ENCODE data around the gene ZNF185. TPM values are rescaled to one million over a fixed set of nuclear protein-coding genes. Genes with fewer than 3 reads are reported as not detected.

The ZNF185 gene
- total and polyA plus RNA-seq, 10 of the 15 experiments (the other 5 are each of a cell fraction or from before 2014, with no cell fraction given): 0.23 to 1.3 (median 0.55) TPM

DNA sequence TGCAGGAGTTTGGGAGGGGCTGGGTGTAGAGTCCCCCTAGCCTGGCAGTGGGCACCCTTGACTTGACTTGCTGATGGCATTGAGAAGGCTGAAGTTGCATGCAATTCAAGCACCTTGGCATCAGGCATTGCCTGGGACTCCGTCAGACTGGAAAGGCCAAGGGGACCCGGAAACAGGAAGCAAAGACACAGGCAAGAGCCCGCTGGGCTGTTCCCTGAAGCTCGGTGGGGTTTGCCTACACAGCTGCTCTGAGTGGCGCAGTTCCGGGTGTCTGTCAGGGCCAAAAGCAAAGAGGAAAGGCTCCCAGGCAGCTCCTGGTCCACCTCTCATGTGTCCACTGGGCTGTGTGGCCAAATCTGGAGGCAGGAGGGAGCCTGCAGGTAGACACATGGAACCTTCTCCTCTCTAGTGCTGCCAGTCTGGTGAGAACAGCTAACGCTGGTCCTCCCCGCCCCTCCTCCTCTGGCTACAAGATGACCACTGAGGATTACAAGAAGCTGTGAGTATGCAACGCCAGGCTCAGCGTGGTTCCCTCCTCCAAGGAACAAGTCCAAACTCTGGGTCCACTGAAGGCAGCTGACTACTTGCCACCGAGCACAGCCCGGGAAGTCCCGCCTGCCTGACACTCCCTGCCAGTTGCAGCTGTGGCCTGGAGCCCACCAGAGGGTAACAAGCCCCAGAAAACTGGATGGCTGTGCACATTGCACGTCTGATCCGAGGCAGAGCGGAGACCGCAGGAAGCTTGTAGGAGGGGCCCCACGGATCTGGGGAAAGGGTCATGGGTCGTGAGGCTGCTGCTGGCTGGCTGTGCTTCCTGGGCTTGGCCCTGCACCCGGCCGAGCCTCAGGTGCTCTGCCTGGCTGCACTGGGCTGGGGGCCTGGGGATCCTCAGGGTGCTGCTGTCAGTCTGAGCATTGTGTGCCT lies 20.1 kb downstream of the ZNF185 start:
- 35% methylated on average over 19 of the region's 21 CpGs for WGBS (ENCODE audit: insufficient coverage, insufficient replicate concordance, low lambda C conversion rate, missing lambda C conversion rate)
- FAIRE-seq (no peak), DNase-seq (ENCODE audit: low read depth, low spot score) (no peak), ATAC-seq (no peak)
- ChIA-PET RAD21 (ENCODE audit: unreplicated experiment) (no interaction called here), CTCF (interaction anchor here (1.1 kb wide), 1 partner anchor 23 kb away, joined by 3 read pairs; no protein-coding TSS in a partner anchor), SMC1A (ENCODE audit: uncharacterized antibody, unreplicated experiment) (interaction anchor here (0.8 kb wide), 1 partner anchor 8 kb away, joined by 3 read pairs; no protein-coding TSS in a partner anchor), POLR2A (no interaction called here)
- intact Hi-C loops (cut with micrococcal nuclease; ENCODE audit: unreplicated experiment) (no loop called here), in situ Hi-C loops (cut with MboI) (no loop called here)
- Histone ChIP-seq H3K4me3 (no peak overlapping the region), H3K36me3 (ENCODE audit: control insufficient read depth in 2 of 2, insufficient read depth in 2 of 2, low read length in 1 of 2) (no peaks in the 10 kb centered on the region), H2AFZ (ENCODE audit: control insufficient read depth, low read depth, low read length) (no peak overlapping the region), H3K9ac (ENCODE audit: control insufficient read depth, insufficient read depth, low read length) (no peak overlapping the region), H3K9me3 (replicated peaks; ENCODE audit: control insufficient read depth, insufficient read depth, low read length) (no peaks in the 10 kb centered on the region), H3K27me3 (replicated peaks in 1 of 2; ENCODE audit: control insufficient read depth in 2 of 2, insufficient read depth in 2 of 2, low read length in 1 of 2) (no peaks in the 10 kb centered on the region), H3K27ac (ENCODE audit: control insufficient read depth, insufficient read depth) (no peak overlapping the region), H3K4me2 (ENCODE audit: control insufficient read depth, insufficient read depth) (no peak overlapping the region), H3K79me2 (ENCODE audit: control insufficient read depth, insufficient read depth, low read length) (no peaks in the 10 kb centered on the region), H3K4me1 (ENCODE audit: control insufficient read depth, insufficient read depth, low read length) (no peaks in the 10 kb centered on the region), H4K20me1 (ENCODE audit: control insufficient read depth, insufficient read depth) (no peaks in the 10 kb centered on the region; the same call in 1 of the 2 replicates)
- no TSS peak for BruUV-seq (replicated peaks)
- TF ChIP-seq PRDM15 (CRISPR knock-in tag; IDR thresholded peaks at IDR 0.05) (no peak), BCL3 (IDR thresholded peaks at IDR 0.05; ENCODE audit: borderline replicate concordance, insufficient read depth, low read depth, low read length, poor library complexity, severe bottlenecking) (no peak), CHD4 (IDR thresholded peaks at IDR 0.05) (no peak), ETV6 (conservative IDR thresholded peaks at IDR 0.05 in 1 of 2, IDR thresholded peaks at IDR 0.05 in 1 of 2; ENCODE audit: borderline replicate concordance in 1 of 2, low read depth in 1 of 2) (no peak), SMARCA5 (IDR thresholded peaks at IDR 0.05) (no peak), CHD1 (IDR thresholded peaks at IDR 0.05; ENCODE audit: low read depth, low read length) (no peak), TCF7 (IDR thresholded peaks at IDR 0.05; ENCODE audit: borderline replicate concordance) (no peak), HDAC6 (IDR thresholded peaks at IDR 0.05; ENCODE audit: unreplicated experiment) (no peak), KAT2A (conservative IDR thresholded peaks at IDR 0.05; ENCODE audit: control insufficient read depth, low read depth, low read length) (no peak), SREBF1 (IDR thresholded peaks at IDR 0.05; ENCODE audit: low read length) (no peak), ATF7 (IDR thresholded peaks at IDR 0.05; ENCODE audit: low read depth) (no peak)
- TF ChIP-seq, protein P1, sequence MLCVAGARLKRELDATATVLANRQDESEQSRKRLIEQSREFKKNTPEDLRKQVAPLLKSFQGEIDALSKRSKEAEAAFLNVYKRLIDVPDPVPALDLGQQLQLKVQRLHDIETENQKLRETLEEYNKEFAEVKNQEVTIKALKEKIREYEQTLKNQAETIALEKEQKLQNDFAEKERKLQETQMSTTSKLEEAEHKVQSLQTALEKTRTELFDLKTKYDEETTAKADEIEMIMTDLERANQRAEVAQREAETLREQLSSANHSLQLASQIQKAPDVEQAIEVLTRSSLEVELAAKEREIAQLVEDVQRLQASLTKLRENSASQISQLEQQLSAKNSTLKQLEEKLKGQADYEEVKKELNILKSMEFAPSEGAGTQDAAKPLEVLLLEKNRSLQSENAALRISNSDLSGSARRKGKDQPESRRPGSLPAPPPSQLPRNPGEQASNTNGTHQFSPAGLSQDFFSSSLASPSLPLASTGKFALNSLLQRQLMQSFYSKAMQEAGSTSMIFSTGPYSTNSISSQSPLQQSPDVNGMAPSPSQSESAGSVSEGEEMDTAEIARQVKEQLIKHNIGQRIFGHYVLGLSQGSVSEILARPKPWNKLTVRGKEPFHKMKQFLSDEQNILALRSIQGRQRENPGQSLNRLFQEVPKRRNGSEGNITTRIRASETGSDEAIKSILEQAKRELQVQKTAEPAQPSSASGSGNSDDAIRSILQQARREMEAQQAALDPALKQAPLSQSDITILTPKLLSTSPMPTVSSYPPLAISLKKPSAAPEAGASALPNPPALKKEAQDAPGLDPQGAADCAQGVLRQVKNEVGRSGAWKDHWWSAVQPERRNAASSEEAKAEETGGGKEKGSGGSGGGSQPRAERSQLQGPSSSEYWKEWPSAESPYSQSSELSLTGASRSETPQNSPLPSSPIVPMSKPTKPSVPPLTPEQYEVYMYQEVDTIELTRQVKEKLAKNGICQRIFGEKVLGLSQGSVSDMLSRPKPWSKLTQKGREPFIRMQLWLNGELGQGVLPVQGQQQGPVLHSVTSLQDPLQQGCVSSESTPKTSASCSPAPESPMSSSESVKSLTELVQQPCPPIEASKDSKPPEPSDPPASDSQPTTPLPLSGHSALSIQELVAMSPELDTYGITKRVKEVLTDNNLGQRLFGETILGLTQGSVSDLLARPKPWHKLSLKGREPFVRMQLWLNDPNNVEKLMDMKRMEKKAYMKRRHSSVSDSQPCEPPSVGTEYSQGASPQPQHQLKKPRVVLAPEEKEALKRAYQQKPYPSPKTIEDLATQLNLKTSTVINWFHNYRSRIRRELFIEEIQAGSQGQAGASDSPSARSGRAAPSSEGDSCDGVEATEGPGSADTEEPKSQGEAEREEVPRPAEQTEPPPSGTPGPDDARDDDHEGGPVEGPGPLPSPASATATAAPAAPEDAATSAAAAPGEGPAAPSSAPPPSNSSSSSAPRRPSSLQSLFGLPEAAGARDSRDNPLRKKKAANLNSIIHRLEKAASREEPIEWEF (IDR thresholded peaks at IDR 0.05; ENCODE audit: insufficient replicate concordance, low read depth, low read length): no peak

Data from GM12878 (cell line).